Jurkat, Clone E6-1 (cell line): Measurements from ENCODE around the gene ACVR1B.

Experiments
- DNase-seq: peaks from one replicate; pipeline ENCODE4 v3.0.0-alpha.2; 2011; ENCODE audit warnings: low read depth, low spot score
- H3K4me3 ChIP-seq: 2 replicates; pipeline ENCODE4 v1.5.1; 2011; ENCODE audit warnings: mild to moderate bottlenecking, low read length, control low read depth, moderate library complexity

Gene ACVR1B

DNA sequence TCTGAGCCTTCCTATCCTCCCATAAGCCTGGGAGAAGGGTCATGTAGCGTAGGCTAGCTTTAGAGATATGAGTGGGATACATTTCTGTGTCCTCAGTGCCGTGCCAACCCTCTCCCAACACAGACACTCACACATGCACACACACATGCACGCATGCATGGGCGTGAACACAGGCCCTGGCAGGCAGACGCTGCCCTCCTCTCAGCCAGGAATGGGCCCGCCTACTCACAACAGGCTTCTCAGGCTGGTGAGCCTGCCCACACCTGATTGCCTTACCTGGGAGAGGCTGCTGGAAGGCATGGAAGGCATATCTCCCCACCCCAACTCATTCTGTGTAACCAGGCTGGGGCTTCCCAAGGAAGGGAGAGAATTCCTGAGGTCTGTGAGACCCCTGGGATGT is 12.8 kb upstream of the ACVR1B start:
- DNase-seq, result no peak

DNA sequence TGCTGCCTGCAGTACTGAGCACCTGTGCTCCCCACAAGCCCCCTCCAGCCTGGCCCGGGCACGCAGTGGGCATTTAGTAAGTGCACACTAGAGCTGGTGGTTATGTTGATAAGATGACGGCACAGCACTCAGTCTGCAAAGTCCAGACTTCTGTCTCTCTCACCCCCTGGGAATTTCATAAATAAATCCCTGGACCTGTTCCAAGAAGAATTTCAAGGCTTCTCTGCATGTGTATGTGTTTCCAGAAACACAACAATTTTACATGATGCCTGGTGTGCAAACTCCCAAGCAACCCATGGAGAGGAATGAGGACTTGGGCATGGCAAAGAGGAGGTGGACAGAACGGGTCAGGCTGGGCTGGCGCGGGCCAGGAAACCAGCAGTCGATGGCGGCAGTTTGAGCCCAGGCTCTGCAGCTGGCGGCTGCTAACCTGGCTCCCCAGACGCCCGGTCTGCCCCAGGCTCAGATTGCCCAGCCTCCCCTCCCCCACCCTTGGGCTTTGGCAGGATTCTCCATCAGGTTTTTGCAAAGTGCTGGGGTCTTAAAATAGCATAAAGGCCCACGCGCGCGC is 10.4 kb upstream of the ACVR1B start:
- DNase-seq, result no peak
- H3K4me3 ChIP-seq, result no peak overlapping the region

More for the DNA sequence above, 12.8 kb upstream of the ACVR1B start:
- no peak overlapping the region for H3K4me3 ChIP-seq

DNA sequence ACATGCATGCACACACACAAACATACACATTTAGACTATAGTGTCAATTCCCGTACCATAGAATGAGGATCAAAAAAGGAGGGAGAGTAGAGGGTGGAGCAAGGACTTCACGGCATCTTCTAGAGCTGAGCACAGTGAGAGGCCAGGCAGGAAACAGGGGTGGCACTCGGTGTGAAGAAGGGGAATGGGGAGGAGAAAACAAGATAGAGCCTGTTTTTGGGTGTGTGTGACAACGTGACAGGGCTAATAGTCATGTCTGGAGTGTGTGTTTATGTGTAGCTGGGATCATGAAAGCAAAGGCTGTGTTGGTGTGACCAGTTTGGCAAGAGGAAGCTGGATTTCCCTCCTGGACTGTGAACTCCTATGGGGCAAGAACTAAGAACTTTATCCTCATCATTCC is 9.9 kb upstream of the ACVR1B start:
- H3K4me3 ChIP-seq, result no peak overlapping the region
- no peak for DNase-seq

DNA sequence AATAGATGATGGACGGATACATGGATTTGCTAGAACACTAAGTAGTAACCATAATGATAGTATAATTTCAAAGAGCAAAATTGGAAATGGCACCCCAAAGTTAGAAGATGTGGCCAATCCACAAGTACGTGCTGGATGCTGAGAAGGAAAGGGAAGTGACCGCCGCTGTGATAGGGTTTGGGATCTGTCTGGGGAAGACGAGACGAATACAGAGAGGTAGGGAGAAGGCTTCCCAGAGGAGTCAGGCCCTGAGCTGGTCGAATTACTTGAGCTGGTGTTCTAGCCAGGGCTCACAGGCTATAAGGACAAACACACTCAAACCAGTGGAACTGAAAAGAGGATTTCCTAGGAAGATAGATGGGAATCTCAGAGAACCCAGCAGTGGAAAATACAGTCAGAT is 9.4 kb upstream of the ACVR1B start:
- DNase-seq, result no peak
- H3K4me3 ChIP-seq, result no peak overlapping the region

DNA sequence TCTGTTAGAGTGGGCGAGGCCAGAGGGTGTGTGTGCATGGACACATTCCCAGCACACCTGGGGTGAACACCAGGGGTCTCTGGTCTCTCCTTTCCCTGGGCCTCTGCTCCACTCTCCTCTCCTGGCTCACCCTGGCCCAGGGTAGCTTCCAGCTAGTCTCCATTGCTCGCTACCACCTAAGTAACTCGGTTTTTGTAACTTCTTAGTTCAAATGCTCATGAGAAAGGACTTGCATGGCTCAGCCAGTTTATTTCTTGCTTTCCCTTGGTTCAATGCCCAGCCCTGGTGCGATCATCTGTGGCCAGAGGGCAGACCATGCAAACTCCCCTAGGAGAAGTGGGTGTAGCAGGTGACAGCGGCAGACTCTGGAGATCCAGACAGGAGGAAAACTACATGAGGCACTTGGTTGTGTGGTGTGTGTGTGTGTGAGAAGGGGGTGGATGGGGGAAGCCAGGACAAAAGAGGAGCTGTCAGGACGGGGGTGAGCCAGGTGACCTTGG is 8.9 kb upstream of the ACVR1B start:
- no peak overlapping the region for H3K4me3 ChIP-seq
- no peak for DNase-seq

DNA sequence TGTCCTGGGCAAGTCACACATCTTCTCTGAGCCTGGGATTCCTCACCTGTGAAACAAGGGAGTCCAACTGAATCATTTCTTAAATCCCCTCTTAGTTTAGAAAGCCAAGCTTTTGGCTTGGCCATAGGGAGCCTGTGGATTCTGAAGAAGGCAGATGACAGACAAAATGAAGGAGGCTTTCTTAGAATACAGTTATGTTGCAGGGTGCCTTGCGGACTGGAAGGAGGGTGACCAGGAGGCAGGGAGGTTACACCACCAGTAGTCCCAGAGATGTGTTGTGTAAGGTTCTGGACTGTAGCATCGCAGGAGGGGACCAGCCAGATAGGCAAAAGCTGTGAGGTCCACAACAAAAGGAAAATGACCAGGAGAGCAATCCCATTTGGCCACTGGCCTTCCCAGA is 8.2 kb upstream of the ACVR1B start:
- H3K4me3 ChIP-seq, result no peak overlapping the region
- no peak for DNase-seq

DNA sequence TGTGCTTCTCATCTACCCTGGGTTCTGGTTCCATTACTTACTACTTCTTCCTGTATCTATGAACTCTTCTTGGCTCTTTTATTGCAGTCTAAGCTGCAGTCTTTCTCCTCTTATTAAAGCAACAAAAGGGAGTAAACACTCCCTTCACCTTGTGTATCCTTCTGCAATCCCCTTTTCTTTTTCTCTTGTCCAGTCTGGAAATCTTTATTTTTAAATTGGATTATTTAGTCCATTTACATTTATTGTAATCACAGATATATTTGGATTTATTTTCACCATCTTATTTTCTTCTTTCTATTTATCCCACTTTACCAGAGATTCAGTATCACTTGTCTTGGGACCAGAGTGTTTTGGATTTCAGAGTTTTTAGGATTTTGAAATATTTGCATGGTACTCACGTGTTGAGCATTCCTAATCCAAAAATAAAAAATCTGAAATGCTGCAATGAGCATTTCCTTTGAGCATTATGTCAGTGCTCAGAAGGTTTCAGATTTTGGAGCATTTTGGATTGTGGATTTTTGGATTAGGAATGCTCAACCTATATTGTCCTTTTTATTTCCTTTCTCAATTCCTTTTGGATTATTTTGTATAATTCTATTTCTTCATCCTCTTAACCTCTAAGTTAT is 6.8 kb upstream of the ACVR1B start:
- no peak for DNase-seq
- no peak overlapping the region for H3K4me3 ChIP-seq

DNA sequence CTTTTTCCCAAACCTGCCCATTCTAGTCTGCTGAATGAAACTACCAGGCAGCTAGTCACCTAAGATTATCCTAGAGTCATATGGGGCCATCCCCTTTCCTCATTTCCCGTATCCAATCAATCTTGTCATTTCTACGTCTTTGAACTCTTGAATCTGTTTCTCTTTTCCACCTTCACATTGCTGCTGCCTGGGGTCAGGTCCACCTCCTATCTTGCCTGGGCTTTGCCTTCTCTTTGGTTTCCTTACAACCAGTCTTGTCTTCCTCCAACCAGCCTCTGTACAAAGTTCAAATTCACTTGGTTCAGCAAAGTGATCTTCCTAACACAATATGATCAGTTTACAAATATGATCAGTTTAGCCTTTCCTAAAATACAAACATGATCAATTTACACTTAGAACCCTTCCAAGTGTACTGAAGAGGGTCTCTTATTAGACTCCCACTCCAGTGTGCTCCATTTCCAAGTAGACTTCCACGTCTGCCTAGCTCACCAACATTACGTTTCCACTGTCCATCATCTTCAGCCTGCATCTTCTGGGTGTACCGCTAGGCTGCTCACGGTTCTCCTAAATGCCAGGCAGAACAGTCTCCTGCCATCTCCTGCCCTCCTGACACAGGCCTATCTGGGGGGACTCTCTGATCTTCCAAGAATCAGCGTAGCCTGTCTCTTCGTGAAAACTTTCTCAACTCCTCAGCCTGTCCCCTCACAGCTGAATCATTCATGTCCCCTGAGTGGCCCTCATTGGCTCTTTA is 4.1 kb upstream of the ACVR1B start:
- H3K4me3 ChIP-seq, result no peak overlapping the region
- DNase-seq, result no peak

DNA sequence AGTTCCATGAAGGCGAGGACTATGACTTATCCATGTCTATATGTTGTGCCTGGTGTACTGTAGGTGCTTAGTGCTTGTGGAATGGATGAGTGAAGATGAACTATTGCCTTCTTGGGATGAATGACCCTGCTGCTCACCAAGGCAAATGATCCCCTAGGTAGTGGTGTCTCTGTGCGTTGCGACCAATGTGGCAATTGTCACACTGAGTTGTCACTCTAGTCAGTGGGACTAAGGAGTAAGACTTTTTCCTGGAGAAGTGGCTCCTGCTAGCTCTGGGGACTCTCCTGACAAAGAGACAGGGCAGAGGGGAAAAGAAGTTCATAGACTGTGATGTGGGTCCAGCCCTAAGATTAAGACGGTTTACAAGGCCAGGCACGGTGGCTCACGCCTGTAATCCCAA is 3.4 kb upstream of the ACVR1B start:
- no peak for DNase-seq
- H3K4me3 ChIP-seq, result no peak overlapping the region

DNA sequence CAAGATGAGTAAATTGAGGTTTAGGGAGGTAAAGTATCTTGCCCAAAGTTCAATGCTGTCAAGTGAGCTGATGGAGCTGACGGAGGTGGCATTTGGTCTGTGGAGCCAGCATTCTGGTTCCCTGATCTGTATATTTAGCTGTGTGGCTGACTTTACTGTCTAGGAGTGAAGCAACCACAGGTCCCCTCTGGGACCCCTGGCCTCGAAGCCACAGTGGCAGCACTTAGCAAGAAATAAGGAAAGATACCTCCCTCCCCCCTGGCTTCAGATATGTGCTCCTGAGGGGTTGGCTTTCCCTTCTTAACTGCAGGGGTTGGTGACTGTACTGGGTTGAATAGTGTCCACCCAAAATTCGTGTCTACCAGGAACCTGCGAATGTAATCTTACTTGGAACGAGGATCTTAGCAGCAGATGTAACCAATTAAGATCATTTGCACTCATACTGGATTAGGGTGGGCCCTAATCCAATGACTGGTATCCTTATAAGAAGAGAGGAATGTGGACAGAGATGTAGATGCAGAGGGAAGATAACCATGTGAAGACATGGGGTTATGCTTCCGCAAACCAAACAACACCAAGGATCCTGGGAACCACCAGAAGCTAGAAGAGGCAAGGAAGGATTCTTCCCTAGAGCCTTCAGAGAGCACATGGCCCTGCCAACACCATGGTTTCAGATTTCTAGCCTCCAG is 2.0 kb upstream of the ACVR1B start:
- DNase-seq, result no peak
- H3K4me3 ChIP-seq, result no peak overlapping the region

DNA sequence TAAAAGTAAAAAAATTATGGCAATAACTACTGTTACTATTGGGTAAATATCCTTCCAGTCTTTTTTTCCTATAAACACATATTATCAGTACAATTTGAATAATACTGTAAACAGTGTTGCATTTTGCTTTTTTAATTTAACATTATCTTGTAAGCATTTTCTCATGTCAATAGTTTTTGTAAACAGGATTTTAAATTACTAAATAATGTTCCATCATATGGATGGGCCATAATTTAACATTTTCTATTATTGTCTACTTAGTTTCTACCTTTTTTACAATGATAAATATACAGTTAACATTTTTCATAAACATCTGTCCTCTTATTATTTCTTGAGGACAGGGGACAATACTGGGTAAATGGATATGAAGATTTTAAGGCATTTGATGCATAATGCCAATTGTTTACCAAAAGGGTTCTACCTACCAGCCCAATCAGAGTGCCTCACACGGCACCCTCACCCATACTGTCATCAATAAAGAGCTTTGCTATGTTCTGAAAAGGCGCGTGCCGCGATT is 759 bp upstream of the ACVR1B start:
- no peak for DNase-seq
- peak overlapping the region; percentile 63 for H3K4me3 ChIP-seq

DNA sequence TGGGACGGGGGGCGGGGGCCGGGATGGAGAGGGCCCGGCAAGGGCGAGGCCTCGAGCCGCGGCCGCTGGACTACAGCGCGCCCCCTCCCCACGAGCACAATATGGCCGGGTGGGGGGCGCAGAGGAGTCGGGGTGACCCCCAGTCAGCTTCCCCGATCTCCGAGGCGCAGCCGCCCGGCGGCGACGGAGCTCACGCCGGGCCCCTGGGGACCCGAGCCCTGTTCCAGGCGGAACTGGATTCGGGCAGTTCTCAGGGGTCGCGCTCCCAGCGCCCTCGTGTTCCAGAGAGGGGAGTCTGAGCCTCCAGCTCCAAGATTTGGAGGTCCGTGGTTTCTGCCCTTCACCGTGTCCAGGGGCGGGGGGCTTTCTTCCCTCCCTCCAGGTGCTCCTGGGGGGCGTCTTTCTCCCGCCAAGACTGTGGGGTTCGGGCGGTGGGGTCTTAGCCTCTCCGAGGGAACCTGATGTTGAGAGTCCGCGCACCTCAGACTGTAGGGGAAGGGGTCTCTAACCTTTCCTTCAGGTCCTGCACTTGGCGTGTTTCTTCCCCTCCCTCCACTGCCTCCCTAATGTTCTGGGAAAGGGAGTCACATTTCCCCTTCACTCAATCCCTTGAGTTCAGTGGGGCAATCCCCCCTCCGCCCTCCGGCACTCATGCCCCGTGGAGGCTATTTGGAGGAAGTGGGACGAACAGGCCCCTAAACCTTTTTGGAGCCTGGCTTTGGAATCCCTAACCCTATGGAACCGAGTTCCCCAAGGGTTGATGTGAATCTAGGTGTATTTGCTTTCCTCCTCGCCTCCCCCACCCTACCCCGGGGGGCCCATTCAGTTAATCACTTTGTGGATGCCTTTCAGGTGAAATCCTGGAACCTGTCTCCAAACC is 584 bp downstream of the ACVR1B start:
- no peak for DNase-seq
- peak overlapping the region; percentile 86 for H3K4me3 ChIP-seq

DNA sequence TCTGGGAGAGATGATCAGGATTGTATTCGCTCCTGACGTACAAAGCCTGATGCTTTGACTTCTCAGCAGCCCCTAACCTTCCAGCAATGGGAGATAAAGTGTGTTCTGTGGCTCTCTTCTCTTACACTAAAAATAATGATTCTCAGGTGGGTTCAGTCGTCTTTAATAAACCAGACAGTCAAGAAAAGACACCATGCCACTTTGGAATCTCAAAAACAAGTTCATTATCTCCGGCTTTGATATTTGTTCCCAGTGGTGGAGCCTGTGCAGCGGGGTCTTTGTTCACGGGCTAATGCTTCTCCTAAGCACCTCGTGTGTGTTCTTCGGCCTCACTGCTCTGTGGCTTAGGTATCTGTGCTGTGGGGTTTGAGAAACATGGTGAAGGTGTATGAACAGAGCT is 1.6 kb downstream of the ACVR1B start:
- DNase-seq, result no peak
- H3K4me3 ChIP-seq, result no peak overlapping the region

DNA sequence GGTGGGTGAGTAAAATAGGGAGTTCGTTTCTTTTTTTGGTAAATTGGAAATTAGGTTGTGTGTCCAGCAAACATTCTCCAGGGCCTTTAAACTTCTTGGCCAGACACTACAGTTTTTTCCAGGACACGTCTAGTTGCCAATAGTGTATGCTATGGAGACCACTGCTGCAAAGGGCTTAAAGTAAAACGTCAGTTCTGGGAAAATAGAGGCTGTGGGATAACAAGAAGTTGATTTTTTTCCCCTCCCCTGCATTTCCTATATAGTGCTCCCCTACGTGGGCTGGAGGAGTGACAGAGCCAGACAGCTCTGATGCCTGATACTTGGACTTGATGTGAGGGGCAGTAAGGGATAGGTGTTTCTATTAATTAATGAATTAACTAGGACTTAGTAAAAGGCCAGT is 2.4 kb downstream of the ACVR1B start:
- no peak for DNase-seq
- no peak overlapping the region for H3K4me3 ChIP-seq

DNA sequence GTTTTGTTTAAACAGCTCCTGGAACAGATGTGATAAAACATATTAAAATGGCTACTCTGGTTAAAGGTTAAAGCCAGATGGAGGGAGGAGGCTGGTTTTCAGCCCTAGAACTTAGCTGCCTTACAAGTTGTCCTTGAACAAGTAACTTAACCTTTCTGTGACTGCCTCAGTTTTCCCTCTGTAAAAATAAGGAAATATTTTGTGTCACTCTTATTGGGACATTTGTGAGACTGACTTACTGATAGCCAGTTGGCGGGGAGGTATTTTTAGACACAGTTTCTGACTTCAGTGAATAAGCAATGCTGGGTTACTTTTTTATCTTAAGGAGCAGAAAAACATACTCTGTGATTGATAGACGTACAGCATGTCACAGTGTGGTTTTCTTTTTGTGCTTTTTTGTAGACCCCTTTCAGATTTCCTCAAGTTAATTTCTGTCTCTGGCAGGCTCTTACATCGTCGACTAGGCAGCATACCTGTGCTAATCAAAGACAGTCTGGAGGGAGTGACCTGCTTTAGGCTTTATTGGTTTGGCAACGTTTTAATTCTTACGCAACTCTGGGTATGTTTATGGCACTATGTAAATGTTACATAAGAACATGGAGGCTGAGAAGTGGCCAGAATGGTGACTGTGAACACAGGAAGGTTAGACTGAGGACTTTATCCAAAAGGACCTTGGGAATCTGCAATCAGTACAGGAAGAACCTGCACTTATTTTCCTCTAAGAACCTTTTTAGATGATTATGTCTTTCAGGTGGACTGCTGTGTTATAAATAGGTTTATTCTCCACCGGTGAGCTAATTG is 3.3 kb downstream of the ACVR1B start:
- no peak for DNase-seq
- no peak overlapping the region for H3K4me3 ChIP-seq

DNA sequence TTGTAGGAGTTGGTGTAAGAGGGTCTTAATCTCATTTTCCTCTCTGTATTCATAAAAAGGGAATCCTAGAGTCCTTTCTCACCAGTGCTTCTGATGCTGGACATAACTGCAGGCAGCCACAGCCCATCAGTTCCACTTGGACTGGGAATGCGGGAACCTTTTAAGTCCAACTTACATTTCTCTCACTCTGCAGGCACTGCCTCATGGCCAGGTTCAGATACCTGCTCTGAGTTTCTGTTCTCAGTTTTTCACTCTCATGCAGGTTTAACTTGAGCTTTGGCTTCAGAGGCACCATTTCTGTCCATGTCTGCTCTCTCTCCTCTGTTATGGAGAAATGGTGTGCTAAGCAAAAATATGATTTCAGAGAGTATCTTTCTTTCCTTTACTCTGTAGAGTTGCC is 4.2 kb downstream of the ACVR1B start:
- DNase-seq, result no peak
- H3K4me3 ChIP-seq, result no peak overlapping the region

DNA sequence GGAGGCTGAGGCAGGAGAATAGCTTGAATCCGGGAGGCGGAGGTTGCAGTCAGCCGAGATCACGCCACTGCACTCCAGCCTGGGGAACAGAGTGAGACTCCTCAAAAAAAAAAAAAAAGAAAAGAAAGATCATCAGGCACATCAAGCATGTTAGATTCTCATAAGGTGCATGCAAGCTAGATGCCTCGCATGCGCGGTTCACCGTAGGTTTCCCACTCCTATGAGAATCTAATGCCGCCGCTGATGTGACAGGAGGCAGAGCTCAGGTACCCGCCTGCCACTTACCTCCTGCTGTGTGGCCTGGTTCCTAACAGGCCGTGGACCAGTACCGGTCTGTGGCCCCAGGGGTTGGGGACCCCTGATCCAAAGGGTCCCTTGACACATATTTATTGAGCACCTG is 7.0 kb downstream of the ACVR1B start:
- no peak overlapping the region for H3K4me3 ChIP-seq
- DNase-seq, result no peak

DNA sequence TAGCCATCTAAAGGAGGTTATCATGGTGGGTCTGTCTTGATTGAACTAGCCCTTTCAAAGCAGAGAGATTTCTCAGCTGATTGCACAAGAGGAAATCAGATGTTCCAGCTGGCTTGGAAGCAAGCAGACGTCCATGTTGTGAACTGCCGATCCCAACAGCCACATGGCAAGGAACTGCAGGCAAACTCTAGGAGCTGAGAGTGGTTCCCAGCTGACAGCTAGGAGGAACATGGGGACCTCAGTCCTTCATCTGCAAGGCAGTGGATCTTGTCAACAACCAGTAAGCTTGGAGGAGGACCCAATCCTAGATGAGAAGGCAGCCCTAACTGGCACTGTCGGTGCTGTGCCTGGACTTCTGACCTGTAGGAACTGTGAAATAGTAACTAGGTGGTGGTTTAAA is 7.7 kb downstream of the ACVR1B start:
- no peak for DNase-seq
- H3K4me3 ChIP-seq, result no peak overlapping the region
